Midbrain (tissue), 1 donor: Measurements from ENCODE around the gene GRPEL1.

Experiments used
- DNase-seq: peaks from one replicate; lab custom pipeline; 2025; lab: John Stamatoyannopoulos, UW

The GRPEL1 gene

DNA sequence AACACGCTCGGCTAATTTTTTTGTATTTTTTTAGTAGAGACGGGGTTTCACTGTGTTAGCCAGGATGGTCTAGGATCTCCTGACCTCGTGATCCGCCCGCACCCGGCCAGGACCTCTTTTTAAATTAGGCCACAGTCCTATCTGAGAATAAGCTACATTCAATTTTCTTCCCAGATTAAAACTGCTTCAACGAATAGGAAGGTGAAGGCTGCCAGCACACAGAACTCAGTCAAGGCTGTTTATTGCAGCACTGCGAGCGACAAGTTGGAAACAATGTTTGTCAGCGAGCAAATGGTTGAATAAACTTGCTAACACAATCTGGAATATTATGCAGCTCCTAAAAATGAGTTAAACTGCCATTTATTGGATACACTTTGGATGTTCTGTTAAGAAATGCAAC, 1.9 kb downstream of the GRPEL1 start:
- no peak for DNase-seq

DNA sequence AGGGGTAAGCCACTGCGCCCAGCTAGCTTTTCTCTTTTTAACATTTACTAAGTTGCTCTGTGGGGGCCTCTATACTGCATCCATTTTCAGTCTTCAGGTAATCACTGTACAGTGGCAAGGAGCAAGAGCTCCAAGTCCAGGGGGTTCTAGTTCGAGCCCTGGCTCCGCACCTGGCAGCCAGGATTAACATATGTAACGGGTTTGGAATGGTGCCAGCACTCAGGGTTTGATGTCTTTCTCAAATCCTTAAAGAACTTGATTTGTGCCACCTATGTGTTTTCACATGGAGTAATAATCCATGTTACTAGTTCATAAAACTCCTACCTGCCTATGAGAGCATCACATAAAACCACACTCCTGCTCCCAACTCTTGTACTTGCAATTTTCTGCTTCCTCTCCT, 4.5 kb downstream of the GRPEL1 start:
- no peak for DNase-seq

DNA sequence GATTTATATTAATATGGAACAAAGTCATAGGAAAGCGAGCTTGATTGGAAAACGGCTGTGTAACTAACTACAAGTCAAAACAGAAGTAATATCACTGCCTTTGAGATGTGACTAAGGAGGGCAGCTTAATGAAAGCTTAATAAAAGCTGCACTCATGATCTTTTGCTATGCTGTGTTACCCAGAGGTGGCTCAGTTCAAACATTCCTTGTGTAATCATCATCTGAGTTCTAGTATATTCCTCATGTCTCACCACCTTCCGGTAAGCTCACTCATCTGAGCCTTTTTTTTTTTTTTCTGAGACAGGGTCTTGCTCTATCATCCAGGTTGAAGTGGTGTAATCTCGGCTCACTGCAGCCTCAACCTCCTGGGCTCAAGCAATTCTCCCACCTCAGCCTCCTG, 5.0 kb downstream of the GRPEL1 start:
- no peak for DNase-seq

DNA sequence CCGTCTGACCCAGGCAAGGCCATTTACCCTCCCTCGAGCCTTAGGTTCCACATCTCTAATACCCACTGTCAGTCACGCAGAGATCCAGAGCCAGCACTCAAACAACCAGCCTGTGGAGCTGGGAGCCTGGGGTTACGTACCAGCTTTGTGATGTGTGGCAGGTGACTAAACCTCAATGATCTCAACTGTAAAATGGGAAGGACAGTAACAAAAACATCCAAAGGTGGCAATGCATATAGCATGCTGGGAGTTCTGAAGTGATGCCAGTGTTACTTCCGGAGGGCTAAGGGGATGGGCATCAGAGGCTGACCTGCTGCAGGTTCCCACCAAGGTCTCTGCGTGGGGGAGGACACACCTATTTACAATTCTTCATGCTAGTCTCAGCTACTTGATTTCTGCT, 6.0 kb downstream of the GRPEL1 start:
- DNase-seq: no peak

DNA sequence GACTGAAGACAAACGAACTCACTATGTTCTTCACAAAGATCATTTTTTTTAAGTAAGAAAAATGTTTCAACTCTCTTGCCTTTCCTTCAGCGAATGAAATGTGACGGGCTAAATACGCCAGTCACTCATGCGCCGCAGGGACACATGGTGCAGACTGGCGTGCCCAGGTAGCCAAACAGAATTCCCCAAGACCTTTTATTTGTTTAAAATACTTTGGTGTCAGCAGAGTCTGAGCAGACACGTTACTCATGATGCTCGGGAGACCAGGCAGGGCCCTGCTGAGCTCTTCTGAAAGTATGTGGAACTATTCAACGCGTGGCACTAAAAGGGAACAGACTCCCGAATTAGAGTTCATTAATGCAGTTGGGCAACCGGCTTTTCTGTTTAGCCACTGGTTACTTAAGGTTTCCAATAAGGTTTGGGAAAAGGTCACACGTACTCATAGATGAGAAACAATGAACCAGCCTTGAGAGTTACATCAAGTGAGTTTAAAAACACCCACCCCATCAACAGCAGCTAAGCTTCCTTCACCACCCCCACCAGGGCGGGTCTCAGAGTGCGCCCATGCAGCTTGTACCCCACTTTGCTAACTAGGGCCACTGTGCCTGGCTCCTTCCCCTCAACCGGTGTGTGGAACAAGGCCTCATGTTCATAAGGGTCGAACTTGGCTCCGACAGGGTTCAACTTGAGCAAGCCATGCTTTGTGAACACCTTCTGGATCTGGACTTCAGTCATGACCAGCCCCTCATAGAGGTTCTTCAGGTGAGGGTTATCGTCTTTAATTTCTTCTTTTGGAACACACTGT, 7.3 kb downstream of the GRPEL1 start:
- no peak for DNase-seq

- no peak for DNase-seq
Observed at GRCh38 chr4:7059662-7060061, 8.2 kb downstream of the GRPEL1 start.

DNA sequence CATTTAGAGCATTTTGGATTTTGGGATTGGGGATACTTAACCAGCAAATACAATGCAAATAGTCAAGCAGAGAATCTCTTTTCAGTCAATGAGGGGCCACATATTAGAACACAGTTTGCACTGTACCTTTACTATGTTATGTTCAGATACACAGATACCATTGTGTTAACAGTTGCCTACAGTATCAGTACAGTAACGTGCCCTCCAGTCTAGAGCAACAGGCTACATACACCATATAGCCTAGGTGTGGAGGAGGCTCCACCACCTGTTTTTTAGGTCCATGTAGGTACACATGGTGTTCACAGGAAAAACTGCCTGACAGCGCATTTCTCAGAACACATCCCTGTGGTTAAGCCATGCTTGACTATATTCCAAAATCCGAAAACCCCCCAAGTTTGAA, 9.1 kb downstream of the GRPEL1 start:
- no peak for DNase-seq

DNA sequence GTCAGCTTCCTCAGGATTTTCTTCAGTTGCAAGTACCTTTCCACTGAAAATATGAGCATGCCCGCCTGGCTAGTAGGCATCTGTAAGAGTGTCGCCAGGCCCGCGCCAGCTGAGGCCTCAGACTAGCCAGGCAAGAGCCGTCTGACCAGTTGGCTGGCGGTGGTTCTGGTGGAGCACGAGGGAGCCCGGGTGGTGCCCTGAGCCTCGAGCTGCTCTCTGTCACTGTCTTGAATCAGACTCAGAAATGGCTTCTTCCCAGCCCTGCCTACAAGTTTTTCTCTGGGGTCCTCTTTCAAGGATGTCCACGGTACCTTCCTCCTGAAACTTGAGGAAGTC, 11.9 kb downstream of the GRPEL1 start:
- no peak for DNase-seq

DNA sequence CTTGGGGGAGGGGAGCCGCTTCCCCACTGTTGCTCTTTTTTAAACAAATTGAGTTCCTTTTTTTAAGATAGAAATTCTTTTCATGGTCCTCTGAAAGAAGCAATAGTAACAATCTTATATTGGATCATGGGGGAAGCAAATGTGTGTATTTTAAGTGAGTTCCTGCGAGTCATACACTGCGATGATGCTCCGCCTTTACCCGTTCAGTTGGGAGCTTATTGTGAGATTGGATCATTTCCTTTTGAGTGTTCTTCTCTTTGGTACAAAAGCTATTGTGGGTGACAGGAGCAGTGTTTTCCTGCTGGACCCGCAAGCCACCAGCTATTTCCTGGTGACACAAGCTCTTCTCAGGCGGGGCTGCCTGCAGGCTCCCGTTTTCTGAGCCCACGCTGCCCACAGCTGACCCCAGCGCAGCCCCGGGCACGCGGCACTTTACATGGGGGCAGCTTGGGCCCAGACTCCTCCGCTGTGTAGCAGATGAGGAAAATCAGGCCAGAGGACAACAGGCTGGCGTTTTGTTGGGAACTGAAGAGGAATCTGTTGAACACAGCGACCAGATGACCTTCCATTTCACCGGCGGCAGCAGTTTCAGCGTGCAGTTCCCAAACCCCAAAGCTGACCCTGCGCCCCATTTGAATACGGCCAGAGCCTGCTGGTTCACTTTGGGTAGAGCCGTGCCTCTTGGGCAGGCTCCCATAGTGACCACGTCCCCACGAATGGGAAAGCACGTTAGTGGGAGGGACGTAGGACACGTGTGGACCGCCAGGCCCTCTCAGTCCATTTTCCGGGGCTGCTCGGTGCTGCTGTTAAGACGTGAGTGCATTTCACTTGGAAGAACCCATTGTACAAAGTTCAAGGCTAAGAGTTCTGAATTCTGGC, 12.5 kb downstream of the GRPEL1 start:
- no peak for DNase-seq

DNA sequence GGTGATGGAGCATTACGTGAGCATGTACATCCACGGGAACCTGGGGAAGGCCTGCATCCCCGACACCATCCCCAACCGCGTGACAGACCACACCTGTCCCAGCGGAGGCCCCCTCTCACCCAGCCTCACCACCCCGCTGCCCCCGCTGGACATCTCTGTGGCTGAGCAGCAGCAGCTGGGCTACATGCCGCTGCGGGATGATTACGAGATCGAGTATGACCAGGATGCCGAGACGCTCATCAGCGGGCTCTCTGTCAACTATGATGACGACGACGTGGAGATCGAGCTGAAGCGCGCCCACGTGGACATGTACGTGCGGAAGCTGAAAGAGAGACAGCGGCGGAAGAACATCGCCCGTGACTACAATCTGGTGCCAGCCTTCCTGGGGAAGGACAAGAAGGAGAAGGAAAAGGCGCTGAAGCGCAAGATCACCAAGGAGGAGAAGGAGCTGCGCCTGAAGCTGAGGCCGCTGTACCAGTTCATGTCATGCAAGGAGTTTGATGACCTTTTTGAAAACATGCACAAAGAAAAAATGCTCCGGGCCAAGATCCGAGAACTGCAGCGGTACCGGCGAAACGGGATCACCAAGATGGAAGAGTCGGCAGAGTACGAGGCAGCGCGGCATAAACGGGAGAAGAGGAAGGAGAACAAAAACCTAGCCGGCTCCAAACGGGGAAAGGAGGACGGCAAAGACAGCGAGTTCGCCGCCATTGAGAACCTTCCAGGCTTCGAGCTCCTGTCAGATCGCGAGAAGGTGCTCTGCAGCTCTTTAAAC, 13.6 kb downstream of the GRPEL1 start:
- DNase-seq: no peak

- peak; percentile 46 for DNase-seq
Observed at GRCh38 chr4:7052923-7053715, 14.7 kb downstream of the GRPEL1 start.

DNA sequence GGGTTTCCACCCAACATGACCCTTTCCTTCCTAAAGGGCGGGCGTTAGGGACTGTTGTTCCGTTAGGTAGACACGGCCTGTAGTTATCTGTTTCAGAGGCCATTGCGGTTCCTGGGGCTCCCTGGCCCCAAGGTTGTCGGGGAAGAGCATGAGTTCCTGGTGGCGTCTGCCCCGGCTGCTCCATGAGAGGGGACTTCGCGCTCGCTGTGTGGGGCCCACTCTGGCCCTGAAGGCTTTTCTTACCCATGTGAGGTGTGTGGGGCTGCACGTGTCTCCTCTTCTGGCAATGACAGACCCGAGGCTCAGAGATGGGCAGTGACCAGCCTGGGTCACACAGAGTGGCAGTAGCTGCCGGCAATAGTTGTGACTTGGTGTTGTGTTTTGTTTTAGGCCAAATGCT, 15.6 kb downstream of the GRPEL1 start:
- no peak for DNase-seq

DNA sequence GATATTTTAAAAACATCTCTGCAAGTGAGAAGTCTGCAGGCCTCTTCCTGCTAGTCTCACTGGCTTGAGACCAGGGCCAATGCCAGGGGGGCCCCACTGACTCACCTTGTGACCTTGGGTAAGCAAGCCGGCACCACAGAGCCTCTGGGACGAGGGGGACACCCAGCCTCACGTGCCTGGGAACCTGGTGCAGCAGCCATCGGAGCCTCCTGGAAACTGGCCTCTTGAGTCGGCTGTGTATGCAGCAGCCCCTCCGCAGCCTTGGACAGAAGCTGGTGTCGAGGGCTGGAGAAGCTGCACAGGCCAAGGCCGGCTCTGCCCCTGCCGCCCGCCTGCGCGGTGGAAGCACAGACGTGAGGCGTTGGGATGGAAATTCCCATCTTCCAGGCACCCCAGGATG, 16.0 kb downstream of the GRPEL1 start:
- no peak for DNase-seq

DNA sequence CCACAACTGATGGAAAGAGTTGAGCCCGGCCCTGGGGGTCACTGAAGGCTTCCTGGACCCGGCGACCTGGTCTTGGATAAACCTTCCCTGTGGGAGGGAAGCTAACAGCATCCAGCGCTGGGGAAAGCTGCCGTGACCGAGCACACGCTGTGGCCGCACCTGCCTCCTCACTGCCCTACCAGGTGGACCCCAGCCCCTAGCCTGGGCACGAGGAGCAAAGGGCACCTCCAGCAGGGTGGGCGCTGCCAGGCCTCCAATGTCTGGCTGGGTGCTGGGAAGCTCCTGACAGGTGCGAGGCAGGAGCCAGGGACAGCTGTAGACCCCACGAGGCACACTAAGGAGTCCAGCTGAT, 16.7 kb downstream of the GRPEL1 start:
- no peak for DNase-seq

DNA sequence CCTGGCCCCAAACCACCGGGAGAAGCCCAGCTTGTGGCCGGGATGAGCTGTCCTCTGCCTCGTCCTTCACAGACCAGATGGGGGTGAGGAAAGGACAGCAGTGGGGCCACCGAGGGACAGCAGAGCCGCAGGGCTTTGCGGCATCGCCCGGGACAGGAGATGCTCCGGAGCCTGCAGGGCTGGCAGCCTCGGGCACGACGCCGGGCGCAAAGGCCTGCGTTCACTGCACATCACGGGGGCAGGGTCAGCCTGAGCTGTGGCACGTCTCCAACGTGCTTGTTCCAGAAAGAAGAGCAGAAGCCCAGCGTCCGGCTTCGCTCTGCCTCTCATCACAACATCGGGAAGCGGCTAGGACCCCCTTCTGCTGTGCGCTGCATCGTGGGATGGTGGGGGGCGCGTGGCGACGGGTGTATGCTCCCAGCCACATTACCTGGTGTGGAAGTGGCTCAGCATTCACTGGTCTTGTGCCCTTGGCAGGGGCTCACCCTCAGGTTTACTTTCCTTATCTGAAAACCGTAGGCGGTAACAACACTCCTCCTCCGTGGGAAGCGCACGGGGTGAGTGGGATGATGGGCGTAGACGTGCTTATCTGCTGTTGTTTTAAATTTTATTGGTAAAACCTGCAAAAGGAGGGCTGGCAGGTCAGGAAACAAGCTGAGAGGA, 17.3 kb downstream of the GRPEL1 start:
- DNase-seq: no peak

DNA sequence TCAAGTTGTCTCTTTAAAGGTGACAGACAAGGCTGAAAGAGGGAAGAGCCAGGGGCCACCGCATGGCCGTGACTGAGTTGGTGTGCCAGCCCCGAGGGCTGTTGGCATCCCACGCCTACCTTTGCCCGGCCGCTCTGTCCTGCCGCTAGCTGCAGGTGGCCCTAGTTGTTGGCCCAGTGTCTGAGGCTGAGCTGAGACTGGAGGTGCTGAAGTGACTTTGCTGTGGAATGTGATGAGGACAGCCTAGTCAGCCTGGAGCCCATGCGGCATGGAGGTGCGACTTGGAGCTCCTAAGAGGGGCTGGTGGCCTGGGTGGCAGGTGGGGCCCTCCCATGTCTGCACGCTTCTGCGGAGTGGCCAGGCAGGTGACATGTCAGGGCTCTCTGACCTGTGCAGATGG, 18.1 kb downstream of the GRPEL1 start:
- DNase-seq: no peak

GRCh38 chr4:7049295-7049694, 18.6 kb downstream of the GRPEL1 start:
- DNase-seq: no peak

DNA sequence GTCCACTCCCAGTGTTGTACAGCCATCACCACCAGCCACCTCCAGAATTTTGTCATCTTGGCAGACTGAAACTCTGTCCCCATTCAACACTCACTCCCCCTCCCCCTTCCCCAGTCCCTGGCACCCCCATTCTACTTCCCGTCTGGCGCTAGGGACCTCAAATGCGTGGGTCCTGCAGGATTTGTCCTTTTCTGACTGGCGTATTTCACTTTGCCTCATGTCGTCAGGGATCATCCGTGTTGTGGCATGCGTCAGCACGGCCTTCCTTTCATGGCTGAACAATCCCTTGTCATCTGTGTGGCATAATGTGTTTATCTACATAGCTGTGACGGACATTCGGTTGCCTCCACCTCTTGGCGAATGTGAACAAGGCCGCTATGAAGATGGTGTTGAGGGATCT, 19.2 kb downstream of the GRPEL1 start:
- DNase-seq: no peak

DNA sequence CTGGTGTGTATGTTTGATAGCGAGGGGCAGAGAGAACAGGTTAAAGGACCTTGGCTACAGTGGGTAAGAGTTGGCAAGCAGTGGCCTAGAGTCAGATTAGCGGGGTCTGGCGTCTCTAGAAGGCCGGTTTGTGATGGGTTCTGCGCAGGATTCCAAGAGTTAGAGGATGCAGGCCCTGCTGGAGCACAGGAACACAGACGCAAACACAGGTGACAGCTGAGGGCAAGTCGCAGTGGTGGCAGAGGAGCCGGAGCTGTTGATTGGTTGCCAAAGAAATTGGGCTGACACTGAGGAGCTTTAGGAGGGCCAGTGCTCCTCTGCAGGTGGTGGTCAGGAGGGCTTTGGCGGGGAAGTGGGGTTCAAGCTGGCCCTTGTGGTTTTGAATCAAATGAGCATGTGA, 20.9 kb downstream of the GRPEL1 start:
- no peak for DNase-seq

DNA sequence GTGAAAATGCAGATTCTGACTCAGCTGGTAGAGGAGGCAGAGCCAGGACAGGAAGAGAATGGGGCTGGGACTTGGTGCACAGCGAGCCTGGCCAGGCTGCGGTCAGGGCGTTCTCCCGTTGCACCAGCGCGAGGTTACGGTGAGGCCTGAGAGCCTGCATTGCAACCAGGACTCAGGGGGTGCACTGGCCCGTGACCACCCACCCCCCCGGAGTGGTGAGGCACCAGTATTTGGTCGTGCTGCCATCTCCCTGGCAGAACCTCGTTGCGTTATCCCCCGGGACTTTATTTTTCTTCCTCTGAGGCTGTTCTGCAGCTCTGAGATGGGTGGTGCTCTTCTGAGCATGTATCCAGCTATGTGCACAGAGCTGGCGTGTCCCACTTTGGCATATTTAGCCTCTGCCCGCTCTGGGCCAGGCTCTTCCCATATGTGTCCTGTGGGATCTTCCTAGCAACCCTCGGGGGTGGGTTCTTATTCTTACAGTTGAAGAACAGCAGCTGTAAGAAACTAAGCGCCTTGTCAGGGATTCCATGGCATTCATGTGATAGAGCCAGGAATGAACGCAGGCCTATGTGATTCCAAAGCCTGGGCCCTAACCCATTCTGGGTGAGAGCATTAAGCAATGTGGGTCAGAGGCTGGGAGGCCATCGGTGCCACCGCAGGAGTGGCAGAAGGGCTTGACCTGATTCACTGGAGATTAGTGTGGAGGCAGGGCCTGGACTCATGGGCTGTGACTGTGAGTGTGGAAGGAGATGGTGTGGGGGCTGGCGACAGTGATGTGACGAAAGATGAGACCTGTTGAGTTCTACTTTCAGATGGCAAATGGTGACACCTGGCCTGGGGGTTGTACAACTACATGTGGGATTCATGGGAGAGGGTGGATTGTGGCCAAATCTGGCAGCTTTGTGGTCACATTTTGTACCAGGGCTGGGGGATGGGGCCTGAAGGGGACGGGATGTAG, 21.6 kb downstream of the GRPEL1 start:
- DNase-seq: no peak
